Endothelial cell of umbilical vein (primary cell): Measurements from ENCODE around the gene PRR18.

Source experiments
- CTCF ChIP-seq, 2 donors: IDR thresholded peaks; 1 replicate in 1 of 2; 2 replicates in 1 of 2; pipeline ENCODE4 v1.5.1; 2011; ENCODE audit warnings: low read length in 2 of 2, mild to moderate bottlenecking in 2 of 2, moderate library complexity in 2 of 2, control low read depth in 1 of 2, inconsistent platforms in 1 of 2, low read depth in 1 of 2; ENCODE audit not compliant: insufficient read depth in 1 of 2; ENCODE audit errors: extremely low read depth in 1 of 2
- EZH2 ChIP-seq: IDR thresholded peaks from 2 replicates; pipeline ENCODE4 v1.6.1; 2012; ENCODE audit warnings: borderline replicate concordance, low read depth, mild to moderate bottlenecking, moderate library complexity, low read length, inconsistent platforms; ENCODE audit not compliant: severe bottlenecking
- FOS ChIP-seq: IDR thresholded peaks from 2 replicates; pipeline ENCODE4 v1.6.1; 2011; ENCODE audit warnings: mild to moderate bottlenecking, low read length, moderate library complexity, borderline replicate concordance; ENCODE audit not compliant: insufficient read depth
- GATA2 ChIP-seq: IDR thresholded peaks from 2 replicates; pipeline ENCODE4 v1.7.0; 2011; ENCODE audit warnings: low read depth, mild to moderate bottlenecking, moderate library complexity, mixed read lengths, low read length; ENCODE audit not compliant: insufficient read length, insufficient read depth
- MAX ChIP-seq: IDR thresholded peaks from 2 replicates; pipeline ENCODE4 v1.6.1; 2011; ENCODE audit not compliant: insufficient read depth, insufficient read length
- MYC ChIP-seq: IDR thresholded peaks from one replicate; pipeline ENCODE4 v1.6.1; 2011; ENCODE audit warnings: mild to moderate bottlenecking, low read depth, low read length
- POLR2A ChIP-seq: IDR thresholded peaks from 2 replicates; pipeline ENCODE4 v1.6.1; 2012; ENCODE audit warnings: low read depth, mild to moderate bottlenecking, control low read depth, low read length
- POLR2AphosphoS5 ChIP-seq: IDR thresholded peaks from 2 replicates; pipeline ENCODE4 v1.6.1; 2012; ENCODE audit warnings: low read depth, mild to moderate bottlenecking, control low read depth, low read length, moderate library complexity; ENCODE audit not compliant: insufficient read depth

GRCh38 chr6:166306378-166307081 is 1.7 kb downstream of the PRR18 start:
- TF ChIP-seq POLR2AphosphoS5, result no peak
- no peak for TF ChIP-seq POLR2A
- TF ChIP-seq CTCF (IDR thresholded peaks at IDR 0.05; ENCODE audit: extremely low read depth in 1 of 2, insufficient read depth in 1 of 2, low read depth in 1 of 2, low read length in 2 of 2), result no peak
- TF ChIP-seq EZH2, result no peak
- TF ChIP-seq MYC, result no peak
- no peak for TF ChIP-seq MAX
- no peak for TF ChIP-seq FOS
- TF ChIP-seq GATA2, result no peak
